GM12875 (cell line): ENCODE results near the gene LCOR.

Source experiments
- H3K4me3 ChIP-seq: one replicate; pipeline ENCODE4 v1.5.1; 2011; ENCODE audit warnings: low read depth, low read length, control low read depth
- TF ChIP-seq, protein P1 (sequence below): IDR thresholded peaks from 2 replicates; pipeline ENCODE4 v1.5.1; 2011; ENCODE audit warnings: low read depth, mild to moderate bottlenecking, control low read depth, inconsistent platforms, low read length, moderate library complexity, borderline replicate concordance; ENCODE audit not compliant: insufficient read depth

LCOR gene

GRCh38 chr10:96830511-96831199 lies 1.4 kb upstream of the LCOR start:
- no peak overlapping the region for H3K4me3 ChIP-seq
- TF ChIP-seq, protein P1, sequence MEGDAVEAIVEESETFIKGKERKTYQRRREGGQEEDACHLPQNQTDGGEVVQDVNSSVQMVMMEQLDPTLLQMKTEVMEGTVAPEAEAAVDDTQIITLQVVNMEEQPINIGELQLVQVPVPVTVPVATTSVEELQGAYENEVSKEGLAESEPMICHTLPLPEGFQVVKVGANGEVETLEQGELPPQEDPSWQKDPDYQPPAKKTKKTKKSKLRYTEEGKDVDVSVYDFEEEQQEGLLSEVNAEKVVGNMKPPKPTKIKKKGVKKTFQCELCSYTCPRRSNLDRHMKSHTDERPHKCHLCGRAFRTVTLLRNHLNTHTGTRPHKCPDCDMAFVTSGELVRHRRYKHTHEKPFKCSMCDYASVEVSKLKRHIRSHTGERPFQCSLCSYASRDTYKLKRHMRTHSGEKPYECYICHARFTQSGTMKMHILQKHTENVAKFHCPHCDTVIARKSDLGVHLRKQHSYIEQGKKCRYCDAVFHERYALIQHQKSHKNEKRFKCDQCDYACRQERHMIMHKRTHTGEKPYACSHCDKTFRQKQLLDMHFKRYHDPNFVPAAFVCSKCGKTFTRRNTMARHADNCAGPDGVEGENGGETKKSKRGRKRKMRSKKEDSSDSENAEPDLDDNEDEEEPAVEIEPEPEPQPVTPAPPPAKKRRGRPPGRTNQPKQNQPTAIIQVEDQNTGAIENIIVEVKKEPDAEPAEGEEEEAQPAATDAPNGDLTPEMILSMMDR: peak; percentile 73; the same call in 1 of the 2 replicates

DNA sequence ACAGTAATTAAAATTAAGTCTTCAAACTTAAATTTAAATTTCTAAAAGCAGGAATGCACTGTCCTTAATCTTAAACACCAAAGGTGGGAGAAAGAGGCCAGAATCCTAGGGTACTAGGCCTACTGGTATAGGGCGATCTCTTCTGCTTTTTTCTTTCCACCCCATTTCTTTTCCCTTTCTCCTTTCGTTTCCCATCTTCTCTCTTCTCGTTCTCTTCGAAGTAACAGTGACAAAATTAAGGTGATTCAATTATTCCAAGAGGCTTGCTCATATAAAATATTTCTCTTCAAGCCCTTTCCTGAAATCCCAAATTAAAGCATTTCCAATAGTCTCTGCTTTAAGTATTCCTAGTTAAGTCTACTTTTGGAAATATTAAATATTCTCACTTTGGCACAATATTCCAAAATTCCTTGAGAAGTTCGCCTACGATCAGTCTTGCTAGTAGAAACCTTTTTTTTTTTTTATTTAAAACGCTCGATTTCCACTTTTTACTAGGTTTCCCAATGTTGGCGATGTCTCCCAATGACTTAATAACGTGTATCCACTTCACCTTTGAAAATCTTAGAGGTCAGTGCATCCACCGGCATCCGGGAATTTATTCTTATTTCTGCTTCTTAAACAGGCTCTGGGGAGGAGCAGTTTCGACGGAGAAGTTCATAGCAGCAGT lies 765 bp upstream of the LCOR start:
- TF ChIP-seq, protein P1: no peak
- peak overlapping the region; percentile 63 for H3K4me3 ChIP-seq

- TF ChIP-seq, protein P1: no peak
- peak overlapping the region; percentile 96 for H3K4me3 ChIP-seq
These were observed 672 bp downstream of the LCOR start for GRCh38 chr10:96832721-96833219.

GRCh38 chr10:96833220-96834001 lies 1.3 kb downstream of the LCOR start:
- TF ChIP-seq, protein P1: no peak
- peak overlapping the region; percentile 96 for H3K4me3 ChIP-seq

DNA sequence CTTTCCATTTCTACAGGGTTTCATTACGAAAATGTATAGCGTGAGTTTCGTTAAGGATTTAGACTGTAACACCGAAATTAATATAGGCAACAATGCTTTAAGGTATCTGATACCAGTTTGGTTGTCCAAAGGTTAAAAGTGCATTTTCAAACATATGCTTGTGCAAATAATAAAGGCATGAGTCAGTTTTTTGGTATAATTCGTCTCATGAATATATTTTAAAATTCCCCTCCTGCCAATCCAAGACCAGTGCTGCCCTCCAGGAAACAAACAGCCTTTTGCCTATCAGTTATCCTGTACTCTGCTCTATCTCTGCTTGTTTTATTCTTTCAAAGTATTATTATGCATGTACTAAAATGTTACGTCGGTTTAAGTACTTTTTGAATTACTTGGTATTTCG lies 2.0 kb downstream of the LCOR start:
- H3K4me3 ChIP-seq: peak overlapping the region; percentile 96
- TF ChIP-seq, protein P1: no peak

- no peak overlapping the region for H3K4me3 ChIP-seq
- TF ChIP-seq, protein P1: no peak
These were observed 3.8 kb downstream of the LCOR start for GRCh38 chr10:96835899-96836298.
